Cardiac fibroblast (primary cell): ENCODE measurements around the gene ITGB7.

ENCODE experiments used
- DNase-seq, 2 donors: peaks; one replicate each; pipeline versions ENCODE4 v3.0.0 to v3.0.0-alpha.2; 2010; ENCODE audit warnings: low read depth in 2 of 2
- H3K4me3 ChIP-seq, 2 donors: replicated peaks in 1 of 2; 1 replicate in 1 of 2; 2 replicates in 1 of 2; pipeline ENCODE4 v1.5.1; 2011; ENCODE audit warnings: low read depth in 2 of 2, low read length in 2 of 2, mild to moderate bottlenecking in 2 of 2, moderate library complexity in 1 of 2
- CTCF ChIP-seq: IDR thresholded peaks from one replicate; pipeline ENCODE4 v1.5.1; 2011; ENCODE audit warnings: low read depth, mild to moderate bottlenecking, low read length, inconsistent platforms

Gene ITGB7

GRCh38 chr12:53224897-53225634 lies 18.0 kb upstream of the ITGB7 start:
- no peak for TF ChIP-seq CTCF
- no peak overlapping the region for H3K4me3 ChIP-seq
- DNase-seq: peak in 1 of 2 donors; percentile 23

GRCh38 chr12:53224061-53224896 lies 17.2 kb upstream of the ITGB7 start:
- DNase-seq: no peak
- H3K4me3 ChIP-seq: no peak overlapping the region
- TF ChIP-seq CTCF: peak; percentile 17

GRCh38 chr12:53223389-53224060 lies 16.5 kb upstream of the ITGB7 start:
- no peak overlapping the region for H3K4me3 ChIP-seq
- TF ChIP-seq CTCF: no peak
- DNase-seq: peak; percentile 22 to 77

- no peak for DNase-seq
- no peak for TF ChIP-seq CTCF
- H3K4me3 ChIP-seq: no peak overlapping the region
These were observed 15.8 kb upstream of the ITGB7 start for GRCh38 chr12:53222806-53223261.

GRCh38 chr12:53222170-53222721 lies 15.2 kb upstream of the ITGB7 start:
- no peak for TF ChIP-seq CTCF
- DNase-seq: no peak
- peak overlapping the region in 1 of 2 donors; percentile 5 for H3K4me3 ChIP-seq

- H3K4me3 ChIP-seq: peak overlapping the region; percentile 38 to 53
- no peak for TF ChIP-seq CTCF
- DNase-seq: peak; percentile 48 to 69
These were observed 14.4 kb upstream of the ITGB7 start for GRCh38 chr12:53221203-53222080.
